Hepatocyte (in vitro differentiated cells): Measurements from ENCODE around the gene PCYOX1L. TPM values are rescaled to one million over a fixed set of nuclear protein-coding genes. Genes with fewer than 3 reads are reported as not detected.
A peak's percentile ranks its signal among the peaks of the same experiment; 100 is the strongest.

Experiments
- DNase-seq: peaks from one replicate; pipeline ENCODE4 v3.0.0-alpha.2; 2016; ENCODE audit warnings: low spot score
- H2AFZ ChIP-seq: fragments of 200-600 bp; sonication (generic); 2 replicates; pipeline ENCODE4 v1.6.0; 2016; ENCODE audit warnings: antibody characterized with exemption, mild to moderate bottlenecking
- H3K27ac ChIP-seq: fragments of 200-600 bp; sonication (generic); 2 replicates; pipeline ENCODE4 v1.5.1; 2016; ENCODE audit warnings: mild to moderate bottlenecking
- H3K27me3 ChIP-seq: fragments of 200-600 bp; sonication (generic); 2 replicates; pipeline ENCODE4 v1.6.1; 2016
- H3K36me3 ChIP-seq: fragments of 200-600 bp; sonication (generic); replicated peaks from 2 replicates; pipeline ENCODE4 v1.5.1; 2016; ENCODE audit warnings: low read depth; ENCODE audit not compliant: insufficient read depth
- H3K4me1 ChIP-seq: fragments of 200-600 bp; sonication (generic); 2 replicates; pipeline ENCODE4 v1.5.1; 2016; ENCODE audit warnings: mild to moderate bottlenecking, moderate library complexity; ENCODE audit not compliant: insufficient read depth
- H3K4me2 ChIP-seq: fragments of 200-600 bp; sonication (generic); 2 replicates; pipeline ENCODE4 v1.6.0; 2016
- H3K4me3 ChIP-seq: fragments of 200-600 bp; sonication (generic); 2 replicates; pipeline ENCODE4 v1.5.1; 2016; ENCODE audit warnings: mild to moderate bottlenecking
- H3K79me2 ChIP-seq: fragments of 200-600 bp; sonication (generic); 2 replicates; pipeline ENCODE4 v1.6.0; 2017; ENCODE audit warnings: mild to moderate bottlenecking
- H3K9me2 ChIP-seq: fragments of 200-600 bp; sonication (generic); replicated peaks from 2 replicates; pipeline ENCODE4 v1.6.0; 2017; ENCODE audit warnings: mild to moderate bottlenecking; ENCODE audit not compliant: insufficient read depth
- H3K9me3 ChIP-seq: fragments of 200-600 bp; sonication (generic); 2 replicates; pipeline ENCODE4 v1.5.1; 2016; ENCODE audit warnings: low read depth, mild to moderate bottlenecking
- H4K20me1 ChIP-seq: fragments of 200-600 bp; sonication (generic); 2 replicates; pipeline ENCODE4 v1.6.0; 2016; ENCODE audit warnings: mild to moderate bottlenecking; ENCODE audit not compliant: insufficient read depth, poor library complexity, severe bottlenecking
- CTCF ChIP-seq: fragments of 200-600 bp; sonication (generic); IDR thresholded peaks from 2 replicates; pipeline ENCODE4 v1.5.1; 2016; ENCODE audit warnings: antibody characterized with exemption, mild to moderate bottlenecking; ENCODE audit not compliant: poor library complexity
- EZH2 ChIP-seq: fragments of 200-600 bp; sonication (generic); IDR thresholded peaks from 2 replicates; pipeline ENCODE4 v1.6.1; 2016; ENCODE audit warnings: antibody characterized with exemption, mild to moderate bottlenecking, borderline replicate concordance
- EZH2phosphoT487 ChIP-seq: fragments of 200-600 bp; sonication (generic); IDR thresholded peaks from one replicate; pipeline ENCODE4 v1.6.1; 2018; ENCODE audit warnings: antibody characterized with exemption, mild to moderate bottlenecking, low read depth, moderate library complexity; ENCODE audit not compliant: unreplicated experiment, severe bottlenecking
- WGBS: methylation state at CpG from one replicate; pipeline ENCODE4 v1.1.6; 2016; ENCODE audit warnings: low lambda C conversion rate; ENCODE audit errors: missing lambda C conversion rate; 5-methylcytosine and 5-hydroxymethylcytosine counted together
- polyA plus RNA-seq: library from polyadenylated mRNA; unstranded; fragments of >200 nt; fragmentation: Nextera tagmentation; extraction: Ambion mirVana; gene quantifications from 2 replicates; pipeline ENCODE4 v1.2.1, GENCODE V29; 2016
- total RNA-seq: library from RNA; depleted of rRNA; stranded (reverse); fragments of >200 nt; gene quantifications from 2 replicates; pipeline ENCODE4 v1.2.3, GENCODE V29; 2014

The PCYOX1L gene
- total and polyA plus RNA-seq, 2 experiments from 2014 or later, result 9.1 to 14.4 TPM

DNA sequence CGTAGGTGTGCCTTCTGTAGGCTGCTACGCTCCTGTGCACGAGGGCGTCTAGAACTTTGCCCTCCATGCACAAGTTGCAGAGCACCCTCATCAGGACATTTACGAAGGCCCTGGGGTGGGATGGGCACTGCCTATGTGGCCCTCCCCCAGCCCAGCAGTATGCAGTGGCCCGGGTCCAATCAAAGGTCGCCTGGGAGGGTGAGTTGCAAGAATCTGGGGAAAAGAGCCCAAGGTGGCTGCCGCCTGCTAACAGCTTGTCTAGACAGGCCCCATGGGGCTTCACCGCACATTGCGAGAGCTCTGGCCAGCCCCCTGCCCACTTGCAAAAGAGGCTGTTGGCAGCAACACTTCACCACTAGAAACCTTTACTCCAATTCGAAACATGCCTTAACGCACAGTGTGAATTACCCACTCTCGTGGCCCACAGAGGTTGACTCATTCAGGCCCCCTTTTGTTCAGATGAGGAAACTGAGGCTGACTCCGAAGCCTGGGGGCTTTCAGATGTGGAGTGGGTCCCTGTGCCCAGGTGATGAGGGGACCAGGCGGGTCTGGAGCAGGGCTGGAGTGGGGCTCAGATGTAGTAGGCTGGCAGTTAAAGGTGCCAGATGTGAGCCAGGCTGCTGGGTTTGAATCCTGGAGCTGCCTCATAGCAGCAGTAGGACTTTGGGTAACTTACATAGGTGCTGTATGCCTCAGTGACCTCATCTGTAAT, 53.0 kb downstream of the PCYOX1L start:
- H3K27ac ChIP-seq, result no peak overlapping the region
- WGBS, result 83% methylated on average over 15 of the region's 15 CpGs
- H3K9me3 ChIP-seq, result no peaks in the 10 kb centered on the region
- H3K4me1 ChIP-seq, result peaks cover 27% of the 10 kb centered on the region
- peak overlapping the region; percentile 70 for H3K4me2 ChIP-seq
- no peak overlapping the region for H3K4me3 ChIP-seq
- no peaks in the 10 kb centered on the region for H3K36me3 ChIP-seq
- TF ChIP-seq EZH2 (no peak), EZH2phosphoT487 (no peak), CTCF (no peak)
- peaks cover 50% of the 10 kb centered on the region for H3K79me2 ChIP-seq
- H3K27me3 ChIP-seq, result no peaks in the 10 kb centered on the region
- no peak for DNase-seq
- no peak overlapping the region for H2AFZ ChIP-seq
- no peaks in the 10 kb centered on the region for H4K20me1 ChIP-seq
- H3K9me2 ChIP-seq, result no peaks in the 10 kb centered on the region

DNA sequence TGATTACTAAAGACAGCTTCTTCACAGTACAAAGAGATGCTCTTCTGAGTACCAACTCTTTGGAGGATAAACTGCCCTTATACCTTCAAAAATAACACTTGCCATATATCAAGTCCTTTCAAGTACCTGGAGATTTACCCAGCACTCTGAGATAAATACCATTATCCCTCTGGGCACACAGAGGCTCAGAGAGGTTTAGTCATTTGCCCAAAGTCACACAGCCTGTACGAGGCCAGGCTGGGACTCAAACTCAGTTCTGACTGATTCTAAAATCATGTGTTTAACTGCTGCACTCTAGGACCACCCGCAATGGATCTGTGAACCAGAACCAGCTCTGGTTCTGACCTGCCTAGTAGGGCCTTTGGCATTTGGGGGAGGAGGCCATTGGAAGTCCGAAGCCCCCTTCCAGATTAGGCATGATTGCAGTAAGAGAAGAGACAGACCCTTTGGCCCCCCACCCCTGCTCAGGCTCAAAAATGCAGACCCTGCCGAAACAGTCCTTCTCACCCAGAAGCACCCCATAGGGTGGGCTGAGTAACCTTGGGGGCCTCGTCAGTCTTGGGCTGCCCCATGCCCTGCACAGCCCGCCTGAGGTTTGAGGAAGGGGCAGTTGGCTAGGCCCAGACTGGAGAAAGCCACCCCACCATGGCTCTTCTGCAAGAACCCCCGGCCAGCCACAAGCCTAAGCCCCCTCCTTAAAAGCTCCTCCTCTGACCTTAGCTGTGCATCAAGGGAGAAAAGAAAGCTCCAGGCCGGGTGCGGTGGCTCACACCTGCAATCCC, 54.1 kb downstream of the PCYOX1L start:
- Histone ChIP-seq H3K9me2 (no peaks in the 10 kb centered on the region), H3K27ac (no peak overlapping the region), H3K9me3 (no peaks in the 10 kb centered on the region), H4K20me1 (no peaks in the 10 kb centered on the region), H3K4me3 (no peak overlapping the region), H3K79me2 (peaks cover 50% of the 10 kb centered on the region), H3K4me1 (peaks cover 29% of the 10 kb centered on the region), H3K27me3 (no peaks in the 10 kb centered on the region), H3K4me2 (peak overlapping the region; percentile 70), H3K36me3 (no peaks in the 10 kb centered on the region), H2AFZ (no peak overlapping the region)
- DNase-seq, result no peak
- TF ChIP-seq CTCF, result no peak
- 89% methylated on average over 9 of the region's 9 CpGs for WGBS

DNA sequence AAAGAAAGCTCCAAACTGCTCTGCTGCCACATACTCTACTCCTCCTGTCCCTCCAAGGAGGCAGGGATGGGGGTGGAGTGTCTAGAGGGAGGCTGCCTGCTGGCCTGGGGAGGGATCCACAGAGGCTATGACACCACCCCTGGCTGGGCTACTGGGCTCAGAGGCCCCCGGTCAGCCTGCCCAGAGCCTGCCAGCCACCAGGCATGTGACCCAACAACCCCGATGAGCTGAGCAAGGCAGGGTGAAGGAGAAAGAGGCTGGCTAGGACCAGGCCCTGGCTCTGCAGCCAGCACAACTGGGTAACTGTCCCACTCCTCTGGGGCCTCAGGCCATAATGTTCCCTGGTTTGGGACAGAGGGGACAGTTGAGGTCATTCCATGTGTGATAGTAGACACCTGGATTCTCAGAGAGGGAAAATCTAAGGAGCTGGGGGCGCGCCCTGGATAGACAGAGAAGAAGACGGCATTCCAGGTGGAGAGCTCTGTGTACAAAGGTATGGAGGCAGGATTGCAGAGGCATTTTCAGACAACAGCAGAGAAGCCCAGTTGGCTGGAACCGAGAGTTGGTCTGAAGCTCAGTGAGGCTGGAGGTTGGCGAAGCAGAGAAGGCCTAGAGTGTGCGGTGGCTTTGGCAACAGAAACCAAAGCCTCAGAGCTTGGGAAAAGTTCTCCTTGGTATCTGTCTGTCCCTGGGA, 55.1 kb downstream of the PCYOX1L start:
- Histone ChIP-seq H3K36me3 (no peaks in the 10 kb centered on the region), H3K27me3 (no peaks in the 10 kb centered on the region), H4K20me1 (no peaks in the 10 kb centered on the region), H2AFZ (no peak overlapping the region), H3K79me2 (peaks cover 46% of the 10 kb centered on the region), H3K4me3 (no peak overlapping the region), H3K4me1 (peaks cover 30% of the 10 kb centered on the region), H3K4me2 (no peak overlapping the region), H3K27ac (peak overlapping the region; percentile 90), H3K9me2 (no peaks in the 10 kb centered on the region), H3K9me3 (no peaks in the 10 kb centered on the region)
- WGBS, result 91% methylated on average over 8 of the region's 8 CpGs
- no peak for TF ChIP-seq EZH2
- TF ChIP-seq EZH2phosphoT487, result no peak
- no peak for TF ChIP-seq CTCF
- DNase-seq, result no peak
